ENCODE data around the gene EPHA6.
A peak's percentile ranks its signal among the peaks of the same experiment; 100 is the strongest.

EPHA6 gene

DNA sequence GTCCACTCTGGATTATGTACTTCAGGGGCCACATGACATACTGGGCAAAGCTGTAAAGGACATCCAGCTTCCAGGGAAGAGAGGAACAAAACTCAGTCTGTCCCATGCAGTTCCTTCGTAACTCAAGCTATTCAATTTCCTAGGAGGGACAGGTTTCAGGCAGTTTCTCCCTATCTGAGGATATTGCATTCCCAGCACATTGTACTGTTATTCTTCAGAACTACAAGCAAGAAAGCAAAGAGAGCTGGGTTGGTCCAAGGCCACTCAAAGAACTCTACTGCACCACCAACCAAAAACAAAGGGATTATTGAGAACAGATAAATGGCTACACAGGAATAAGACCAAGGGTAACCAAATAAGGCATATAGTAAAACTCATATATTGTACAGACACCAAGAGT is 832.5 kb downstream of the EPHA6 start:
- TF ChIP-seq, protein P1, sequence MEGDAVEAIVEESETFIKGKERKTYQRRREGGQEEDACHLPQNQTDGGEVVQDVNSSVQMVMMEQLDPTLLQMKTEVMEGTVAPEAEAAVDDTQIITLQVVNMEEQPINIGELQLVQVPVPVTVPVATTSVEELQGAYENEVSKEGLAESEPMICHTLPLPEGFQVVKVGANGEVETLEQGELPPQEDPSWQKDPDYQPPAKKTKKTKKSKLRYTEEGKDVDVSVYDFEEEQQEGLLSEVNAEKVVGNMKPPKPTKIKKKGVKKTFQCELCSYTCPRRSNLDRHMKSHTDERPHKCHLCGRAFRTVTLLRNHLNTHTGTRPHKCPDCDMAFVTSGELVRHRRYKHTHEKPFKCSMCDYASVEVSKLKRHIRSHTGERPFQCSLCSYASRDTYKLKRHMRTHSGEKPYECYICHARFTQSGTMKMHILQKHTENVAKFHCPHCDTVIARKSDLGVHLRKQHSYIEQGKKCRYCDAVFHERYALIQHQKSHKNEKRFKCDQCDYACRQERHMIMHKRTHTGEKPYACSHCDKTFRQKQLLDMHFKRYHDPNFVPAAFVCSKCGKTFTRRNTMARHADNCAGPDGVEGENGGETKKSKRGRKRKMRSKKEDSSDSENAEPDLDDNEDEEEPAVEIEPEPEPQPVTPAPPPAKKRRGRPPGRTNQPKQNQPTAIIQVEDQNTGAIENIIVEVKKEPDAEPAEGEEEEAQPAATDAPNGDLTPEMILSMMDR (IDR thresholded peaks at IDR 0.05; ENCODE audit: control insufficient read depth, extremely low read depth, insufficient read depth): no peak
- no peak overlapping the region for H3K4me3 ChIP-seq (ENCODE audit: low read depth, low read length)
- no peak for DNase-seq (ENCODE audit: low read depth)

DNA sequence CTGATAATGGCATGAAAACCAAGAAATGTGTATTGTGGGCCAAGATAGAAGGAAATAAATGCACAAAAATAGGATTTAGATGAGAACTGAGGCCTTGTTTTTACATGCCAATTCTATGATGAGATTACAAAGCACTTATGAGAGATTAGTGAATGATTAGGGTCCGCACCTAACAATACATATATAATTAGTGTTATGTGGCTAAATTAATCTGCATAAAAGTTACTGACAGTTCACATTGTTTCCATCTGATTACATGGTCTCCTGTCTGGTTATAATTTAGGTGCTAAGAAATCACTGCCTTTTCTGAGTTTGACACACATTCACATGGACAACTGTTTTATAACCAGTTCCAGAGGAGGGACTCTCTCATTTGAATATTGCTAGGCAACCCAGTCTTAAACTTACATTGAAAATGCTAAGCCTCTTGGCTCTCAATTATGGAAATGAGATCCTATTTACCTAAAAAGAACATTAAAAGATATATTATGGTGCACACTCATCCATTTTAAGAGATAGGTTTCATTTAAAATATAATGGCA is 833.1 kb downstream of the EPHA6 start:
- TF ChIP-seq, protein P1 (IDR thresholded peaks at IDR 0.05; ENCODE audit: control insufficient read depth, extremely low read depth, insufficient read depth): no peak

DNA sequence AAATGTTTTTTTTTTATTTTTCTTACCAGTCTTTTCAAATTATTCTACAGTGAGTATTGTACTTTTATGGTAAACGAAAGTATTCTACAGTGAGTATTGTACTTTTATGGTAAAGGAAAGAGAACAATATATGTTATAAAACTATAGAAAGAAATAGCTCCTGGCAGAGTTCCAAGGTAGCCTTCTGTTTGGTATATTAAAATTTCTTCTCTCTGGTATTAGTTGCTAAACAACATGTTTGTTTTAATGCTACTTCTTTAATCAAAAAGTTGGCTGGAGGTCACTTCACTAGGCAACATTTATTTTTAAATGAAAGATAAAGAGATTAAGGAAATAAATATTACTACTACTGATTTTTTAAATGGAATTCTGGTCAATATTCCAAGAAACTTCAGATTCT is 841.6 kb downstream of the EPHA6 start:
- TF ChIP-seq, protein P1 (IDR thresholded peaks at IDR 0.05; ENCODE audit: control insufficient read depth, extremely low read depth, insufficient read depth): no peak
- no peak overlapping the region for H3K4me3 ChIP-seq (ENCODE audit: low read depth, low read length)
- DNase-seq (ENCODE audit: low read depth): no peak

More for the DNA sequence above, 833.1 kb downstream of the EPHA6 start:
- H3K4me3 ChIP-seq (ENCODE audit: low read depth, low read length): no peak overlapping the region
- DNase-seq (ENCODE audit: low read depth): no peak

DNA sequence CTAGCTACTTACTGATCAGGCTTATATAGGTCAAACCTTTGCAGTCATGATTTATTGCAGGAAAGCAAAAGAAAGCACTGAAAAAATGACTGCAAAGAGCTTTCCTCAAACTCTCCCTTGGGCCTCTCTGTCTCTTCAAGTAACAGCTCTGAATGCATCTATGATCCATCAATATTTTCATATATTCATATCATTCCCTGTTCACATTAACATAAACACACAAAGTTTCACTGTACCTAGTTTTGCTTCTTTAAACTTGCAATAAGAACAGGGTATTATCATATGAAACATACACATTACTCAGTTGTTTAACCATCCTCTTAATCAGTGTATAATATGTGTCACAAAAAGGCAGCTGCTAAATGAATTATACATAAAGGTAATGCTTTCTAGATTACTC is 842.2 kb downstream of the EPHA6 start:
- DNase-seq (ENCODE audit: low read depth): no peak
- no peak overlapping the region for H3K4me3 ChIP-seq (ENCODE audit: low read depth, low read length)
- TF ChIP-seq, protein P1 (IDR thresholded peaks at IDR 0.05; ENCODE audit: control insufficient read depth, extremely low read depth, insufficient read depth): no peak

DNA sequence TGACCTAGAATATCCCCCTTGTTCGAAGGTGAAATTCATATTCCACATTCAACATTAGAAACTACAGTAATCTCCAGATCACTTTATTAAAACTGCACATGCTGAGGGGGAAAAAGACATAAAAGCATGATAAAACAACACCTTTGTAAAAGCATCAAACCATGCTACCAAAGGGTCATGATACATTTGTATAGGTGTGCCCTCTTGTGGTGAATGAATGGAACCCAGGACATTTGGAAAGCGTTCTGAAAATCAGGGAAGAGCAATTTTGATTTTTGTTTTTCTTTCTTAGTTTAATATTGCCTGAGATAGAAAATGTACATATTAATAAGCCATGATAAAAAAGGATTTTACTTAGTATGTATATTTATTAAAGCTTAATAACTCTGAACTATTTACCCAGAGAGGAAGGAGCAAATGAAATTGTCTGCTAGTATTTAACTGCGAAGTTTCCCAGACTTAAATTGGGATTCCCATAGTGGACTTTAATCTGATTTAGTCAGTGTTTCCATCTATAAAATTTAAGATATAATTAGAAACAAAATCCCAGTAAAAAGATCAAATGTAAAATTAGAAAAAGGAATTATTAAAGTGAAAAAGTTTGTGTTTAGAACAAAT is 844.4 kb downstream of the EPHA6 start:
- TF ChIP-seq, protein P1 (IDR thresholded peaks at IDR 0.05; ENCODE audit: control insufficient read depth, extremely low read depth, insufficient read depth): peak; percentile 74
- no peak for DNase-seq (ENCODE audit: low read depth)
- no peak overlapping the region for H3K4me3 ChIP-seq (ENCODE audit: low read depth, low read length)

DNA sequence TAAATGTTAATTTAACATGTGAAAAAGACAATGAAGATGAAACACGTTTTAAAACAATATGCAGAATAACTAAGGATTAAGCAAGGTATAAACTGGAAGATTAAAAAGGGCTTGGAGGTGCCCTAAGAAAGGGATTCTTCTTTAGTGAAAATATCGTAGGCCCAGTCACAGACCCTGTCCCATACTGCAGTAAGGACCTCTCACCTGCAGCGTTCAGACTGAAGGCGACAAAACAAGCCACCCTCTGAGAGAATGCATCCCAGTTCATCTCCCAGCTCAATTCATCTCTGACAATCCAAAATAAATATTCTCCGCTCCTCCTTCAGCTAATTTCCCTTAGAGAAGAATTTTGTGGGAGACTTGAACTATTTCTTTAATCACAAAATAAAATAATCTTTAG is 847.9 kb downstream of the EPHA6 start:
- TF ChIP-seq, protein P1 (IDR thresholded peaks at IDR 0.05; ENCODE audit: control insufficient read depth, extremely low read depth, insufficient read depth): no peak
- no peak for DNase-seq (ENCODE audit: low read depth)
- no peak overlapping the region for H3K4me3 ChIP-seq (ENCODE audit: low read depth, low read length)

DNA sequence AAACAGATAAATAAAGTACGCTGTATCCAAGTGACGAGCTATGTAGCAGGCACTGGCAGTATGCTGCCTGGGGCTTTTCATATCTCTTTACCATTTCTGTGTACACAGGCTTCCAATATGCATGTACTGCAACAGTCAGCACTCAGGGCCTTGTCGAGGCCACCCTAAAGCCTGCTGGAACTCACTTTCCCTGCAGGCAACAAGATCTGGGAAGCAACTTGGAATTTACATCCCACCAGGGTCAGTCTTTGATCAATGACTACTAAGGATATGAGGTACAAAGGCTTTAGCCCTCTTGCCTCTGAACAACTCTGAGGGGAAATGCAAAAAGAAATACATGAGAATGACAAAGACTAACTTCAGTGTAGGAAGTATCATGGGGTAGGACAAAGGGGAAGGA is 848.4 kb downstream of the EPHA6 start:
- no peak overlapping the region for H3K4me3 ChIP-seq (ENCODE audit: low read depth, low read length)
- DNase-seq (ENCODE audit: low read depth): no peak
- TF ChIP-seq, protein P1 (IDR thresholded peaks at IDR 0.05; ENCODE audit: control insufficient read depth, extremely low read depth, insufficient read depth): no peak

Data from LNCaP clone FGC (cell line).